Fibroblast of lung (primary cell): ENCODE results near the gene ATP5F1D. TPM values are rescaled to one million over a fixed set of nuclear protein-coding genes. Genes with fewer than 3 reads are reported as not detected.

Source experiments
- DNase-seq, 2 donors: peaks; one replicate each; pipeline versions ENCODE4 v3.0.0 to v3.0.0-alpha.2; 2010; ENCODE audit warnings: low read depth in 2 of 2
- H2AFZ ChIP-seq: 2 replicates; pipeline ENCODE4 v1.5.1; 2012; ENCODE audit warnings: low read length, control low read depth, inconsistent platforms
- H3K27ac ChIP-seq: 2 replicates; pipeline ENCODE4 v1.5.1; 2011; ENCODE audit warnings: low read length, control low read depth; ENCODE audit not compliant: insufficient read depth
- H3K27me3 ChIP-seq: 2 replicates; pipeline ENCODE4 v1.5.1; 2011; ENCODE audit warnings: mild to moderate bottlenecking, low read length; ENCODE audit not compliant: control insufficient read depth, insufficient read depth
- H3K36me3 ChIP-seq: 2 replicates; pipeline ENCODE4 v1.5.1; 2011; ENCODE audit warnings: low read length; ENCODE audit not compliant: control insufficient read depth, insufficient read depth
- H3K4me1 ChIP-seq: 2 replicates; pipeline ENCODE4 v1.5.1; 2011; ENCODE audit warnings: low read length; ENCODE audit not compliant: control insufficient read depth, insufficient read depth; ENCODE audit errors: extremely low read depth
- H3K4me2 ChIP-seq: 2 replicates; pipeline ENCODE4 v1.5.1; 2011; ENCODE audit warnings: low read length, control low read depth; ENCODE audit not compliant: insufficient read depth; ENCODE audit errors: extremely low read depth
- H3K4me3 ChIP-seq, 4 experiments: fragments of 200-600 bp in 1 of 4; sonication (generic) in 1 of 4; replicated peaks in 1 of 4; 2 replicates each; pipeline ENCODE4 v1.5.1; 2011 to 2016; ENCODE audit warnings: low read length in 4 of 4, low read depth in 3 of 4, mild to moderate bottlenecking in 3 of 4, control low read depth in 2 of 4, inconsistent platforms in 1 of 4, mixed read lengths in 1 of 4; ENCODE audit not compliant: insufficient read depth in 1 of 4; ENCODE audit errors: control extremely low read depth in 1 of 4
- H3K79me2 ChIP-seq: 2 replicates; pipeline ENCODE4 v1.5.1; 2012; ENCODE audit warnings: mild to moderate bottlenecking, low read length, inconsistent platforms; ENCODE audit not compliant: control insufficient read depth, insufficient read depth
- H3K9ac ChIP-seq: 2 replicates; pipeline ENCODE4 v1.5.1; 2011; ENCODE audit warnings: mild to moderate bottlenecking, low read length, control low read depth; ENCODE audit not compliant: insufficient read depth
- H3K9me3 ChIP-seq: 2 replicates; pipeline ENCODE4 v1.5.1; 2012; ENCODE audit warnings: low read depth, low read length; ENCODE audit not compliant: control insufficient read depth, insufficient read depth
- H4K20me1 ChIP-seq: 2 replicates; pipeline ENCODE4 v1.5.1; 2011; ENCODE audit warnings: low read length; ENCODE audit not compliant: control insufficient read depth, insufficient read depth; ENCODE audit errors: extremely low read depth
- CTCF ChIP-seq, 2 donors: IDR thresholded peaks in 1 of 2; conservative IDR thresholded peaks in 1 of 2; 1 replicate in 1 of 2; 2 replicates in 1 of 2; pipeline ENCODE4 v1.5.1; 2011 to 2012; ENCODE audit warnings: low read length in 2 of 2, control low read depth in 1 of 2, inconsistent platforms in 1 of 2, low read depth in 1 of 2, mild to moderate bottlenecking in 1 of 2
- EZH2 ChIP-seq: IDR thresholded peaks from 2 replicates; pipeline ENCODE4 v1.5.1; 2012; ENCODE audit warnings: low read length, control low read depth, mild to moderate bottlenecking; ENCODE audit errors: missing control alignments
- polyA plus RNA-seq, 2 donors: library from polyadenylated mRNA; depleted of rRNA in 1 of 2; stranded (reverse) in 1 of 2; unstranded in 1 of 2; fragments of >200 nt; gene quantifications; 2 replicates each; pipeline ENCODE4 v1.2.1, GENCODE V29; 2011 to 2012; ENCODE audit warnings: missing spikeins in 1 of 2
- total RNA-seq: library from RNA; depleted of rRNA; stranded (reverse); fragments of >200 nt; gene quantifications from 2 replicates; pipeline ENCODE4 v1.2.1, GENCODE V29; 2014

The ATP5F1D gene
- total and polyA plus RNA-seq, 2 donors (not counting 1 experiment from before 2014, with no cell fraction given), result 20.5 to 53.8 TPM

- DNase-seq, result no peak
- Histone ChIP-seq H3K4me2 (no peak overlapping the region), H3K9ac (no peak overlapping the region), H3K9me3 (no peaks in the 10 kb centered on the region), H3K27me3 (no peaks in the 10 kb centered on the region), H4K20me1 (no peaks in the 10 kb centered on the region), H3K4me3 (no peak overlapping the region), H3K79me2 (peaks cover 52% of the 10 kb centered on the region), H2AFZ (no peak overlapping the region), H3K27ac (peak overlapping the region; percentile 16), H3K36me3 (peaks cover 20% of the 10 kb centered on the region), H3K4me1 (peaks cover 27% of the 10 kb centered on the region)
- TF ChIP-seq EZH2 (no peak), CTCF (conservative IDR thresholded peaks at IDR 0.05 in 1 of 2, IDR thresholded peaks at IDR 0.05 in 1 of 2; ENCODE audit: low read depth in 1 of 2, low read length in 2 of 2) (no peak)
Observed at GRCh38 chr19:1217366-1217765, 24.2 kb upstream of the ATP5F1D start.

GRCh38 chr19:1218751-1219567 lies 22.6 kb upstream of the ATP5F1D start:
- H3K36me3 ChIP-seq, result peaks cover 26% of the 10 kb centered on the region
- no peak overlapping the region for H2AFZ ChIP-seq
- peak overlapping the region; percentile 38 for H3K27ac ChIP-seq
- H3K4me2 ChIP-seq, result no peak overlapping the region
- H3K4me3 ChIP-seq, result no peak overlapping the region
- H3K9ac ChIP-seq, result peak overlapping the region; percentile 11
- DNase-seq, result no peak
- peaks cover 42% of the 10 kb centered on the region for H3K79me2 ChIP-seq
- TF ChIP-seq CTCF (conservative IDR thresholded peaks at IDR 0.05 in 1 of 2, IDR thresholded peaks at IDR 0.05 in 1 of 2; ENCODE audit: low read depth in 1 of 2, low read length in 2 of 2) (no peak), EZH2 (no peak)
- peaks cover 20% of the 10 kb centered on the region for H3K4me1 ChIP-seq
- no peaks in the 10 kb centered on the region for H4K20me1 ChIP-seq
- H3K27me3 ChIP-seq, result no peaks in the 10 kb centered on the region
- no peaks in the 10 kb centered on the region for H3K9me3 ChIP-seq

GRCh38 chr19:1219786-1220476 lies 21.6 kb upstream of the ATP5F1D start:
- Histone ChIP-seq H3K9ac (no peak overlapping the region), H3K4me2 (no peak overlapping the region), H2AFZ (no peak overlapping the region), H3K4me1 (peaks cover 10% of the 10 kb centered on the region), H3K36me3 (peaks cover 28% of the 10 kb centered on the region), H4K20me1 (no peaks in the 10 kb centered on the region), H3K27ac (no peak overlapping the region), H3K4me3 (no peak overlapping the region), H3K27me3 (no peaks in the 10 kb centered on the region), H3K79me2 (peaks cover 33% of the 10 kb centered on the region), H3K9me3 (no peaks in the 10 kb centered on the region)
- DNase-seq, result no peak
- TF ChIP-seq CTCF (conservative IDR thresholded peaks at IDR 0.05 in 1 of 2, IDR thresholded peaks at IDR 0.05 in 1 of 2; ENCODE audit: low read depth in 1 of 2, low read length in 2 of 2) (no peak), EZH2 (no peak)
